Measurements from ENCODE around the gene TMLHE. TPM values are rescaled to one million over a fixed set of nuclear protein-coding genes. Genes with fewer than 3 reads are reported as not detected.
"Not testable (repeated sequence)": the region's sequence is repeated elsewhere in the genome, so short reads cannot be mapped to it uniquely, and the experiment has no call there.

TMLHE gene
- total RNA-seq, 1 donor from 2014 or later = 27.6 TPM

DNA sequence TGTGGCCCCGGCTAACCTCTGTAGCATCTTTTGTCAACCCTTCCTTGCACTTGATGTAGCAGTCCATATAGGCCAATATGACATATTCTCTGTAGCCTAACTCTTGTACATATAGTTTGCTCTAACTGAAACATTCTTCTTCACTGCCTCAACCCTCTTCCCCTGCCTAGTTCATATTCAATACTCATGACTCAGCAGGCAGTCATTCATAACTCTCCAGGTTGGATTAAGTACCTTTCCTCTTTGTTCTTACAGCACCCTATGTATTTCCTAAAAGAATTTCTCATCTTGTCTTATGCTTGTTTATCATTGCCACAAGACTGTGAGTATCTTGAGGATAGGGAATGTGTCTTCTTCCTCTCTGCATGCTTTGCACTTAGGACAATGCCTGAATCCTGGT, 76.9 kb downstream of the TMLHE start:
- Mint-ChIP-seq H3K27ac (no peak overlapping the region), H3K4me3 (no peak overlapping the region), H3K4me1 (no peaks in the 10 kb centered on the region), H3K36me3 (peaks cover 4% of the 10 kb centered on the region), H3K9me3 (peaks cover 4% of the 10 kb centered on the region), H3K27me3 (ENCODE audit: insufficient read depth, low read depth) (peaks cover 3% of the 10 kb centered on the region)
- H3K4me1 ChIP-seq = no peaks in the 10 kb centered on the region
- no peaks in the 10 kb centered on the region for H4K20me1 ChIP-seq (ENCODE audit: low read depth)
- no peaks in the 10 kb centered on the region for H3K27me3 ChIP-seq
- H3K9me3 ChIP-seq (ENCODE audit: low read depth) = no peaks in the 10 kb centered on the region
- no peaks in the 10 kb centered on the region for H3F3A ChIP-seq (ENCODE audit: low read depth)
- H2AFZ ChIP-seq (replicated peaks) = no peak overlapping the region
- H3K9ac ChIP-seq = no peak overlapping the region
- DNase-seq (ENCODE audit: low spot score) = no peak
- H3K4me3 ChIP-seq = no peak overlapping the region
- H3K36me3 ChIP-seq = no peaks in the 10 kb centered on the region
- H3K4me2 ChIP-seq = no peak overlapping the region
- H3K79me2 ChIP-seq (ENCODE audit: low read depth) = no peaks in the 10 kb centered on the region
- H3K27ac ChIP-seq = no peak overlapping the region
- no peak for TF ChIP-seq EZH2phosphoT487 (IDR thresholded peaks at IDR 0.05)
- TF ChIP-seq EZH2 (IDR thresholded peaks at IDR 0.05) = no peak
- TF ChIP-seq CTCF (IDR thresholded peaks at IDR 0.05) = no peak

DNA sequence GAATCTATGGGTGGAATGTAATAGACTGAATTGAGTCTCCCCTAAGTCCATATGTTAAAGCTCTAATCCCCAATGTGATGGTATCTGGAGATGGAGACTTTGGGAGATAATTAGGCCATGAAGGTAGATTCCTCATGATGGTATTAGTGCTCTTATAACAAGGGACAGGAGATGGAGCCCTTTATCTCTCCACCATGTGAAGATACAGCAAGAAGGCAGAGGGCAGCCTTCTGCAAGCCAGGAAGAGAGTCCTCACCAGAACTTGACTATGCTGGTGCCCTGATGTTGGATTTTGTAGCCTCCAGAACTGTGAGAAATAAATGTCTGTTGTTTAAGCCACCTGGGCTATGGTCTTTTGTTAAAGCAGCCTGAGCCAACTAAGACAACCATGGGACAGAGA, 78.0 kb downstream of the TMLHE start:
- TF ChIP-seq EZH2phosphoT487 (IDR thresholded peaks at IDR 0.05) (no peak), EZH2 (IDR thresholded peaks at IDR 0.05) (no peak), CTCF (IDR thresholded peaks at IDR 0.05) (no peak)
- no peak overlapping the region for H3K4me2 ChIP-seq
- Mint-ChIP-seq H3K36me3 (peaks cover 4% of the 10 kb centered on the region), H3K4me1 (no peaks in the 10 kb centered on the region), H3K27me3 (ENCODE audit: insufficient read depth, low read depth) (peaks cover 3% of the 10 kb centered on the region), H3K9me3 (peaks cover 8% of the 10 kb centered on the region), H3K27ac (no peak overlapping the region), H3K4me3 (no peak overlapping the region)
- no peak for DNase-seq (ENCODE audit: low spot score)
- H2AFZ ChIP-seq (replicated peaks) = no peak overlapping the region
- no peak overlapping the region for H3K9ac ChIP-seq
- no peaks in the 10 kb centered on the region for H3K27me3 ChIP-seq
- H3K36me3 ChIP-seq = no peaks in the 10 kb centered on the region
- H4K20me1 ChIP-seq (ENCODE audit: low read depth) = no peaks in the 10 kb centered on the region
- no peak overlapping the region for H3K27ac ChIP-seq
- no peaks in the 10 kb centered on the region for H3K79me2 ChIP-seq (ENCODE audit: low read depth)
- H3K4me1 ChIP-seq = no peaks in the 10 kb centered on the region
- no peaks in the 10 kb centered on the region for H3F3A ChIP-seq (ENCODE audit: low read depth)
- no peaks in the 10 kb centered on the region for H3K9me3 ChIP-seq (ENCODE audit: low read depth)
- H3K4me3 ChIP-seq = no peak overlapping the region

DNA sequence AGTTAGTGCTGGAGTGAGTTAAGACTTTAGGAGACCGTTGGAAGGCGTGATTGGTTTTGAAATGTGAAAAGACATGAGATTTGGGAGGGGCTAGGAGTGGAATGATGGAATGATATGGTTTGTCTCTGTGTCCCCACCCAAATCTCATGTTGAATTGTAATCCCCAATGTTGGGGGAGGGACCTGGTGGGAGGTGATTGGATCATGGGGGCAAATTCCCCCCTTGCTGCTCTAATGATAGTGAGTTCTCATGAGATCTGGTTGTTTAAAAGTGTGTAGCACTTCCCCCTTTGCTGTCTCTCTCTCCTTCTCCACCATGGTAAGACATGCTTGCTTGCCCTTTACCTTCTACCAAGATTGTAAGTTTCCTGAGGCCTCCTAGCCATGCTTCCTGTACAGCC, 85.7 kb downstream of the TMLHE start:
- not testable (repeated sequence) for H3K9ac ChIP-seq; DNase-seq (ENCODE audit: low spot score); H3K4me1 ChIP-seq; H4K20me1 ChIP-seq (ENCODE audit: low read depth); H2AFZ ChIP-seq (replicated peaks); H3K27me3 ChIP-seq; H3K79me2 ChIP-seq (ENCODE audit: low read depth); H3K27me3 Mint-ChIP-seq (ENCODE audit: insufficient read depth, low read depth); H3K4me2 ChIP-seq; H3K27ac ChIP-seq; H3K27ac Mint-ChIP-seq; H3K4me3 Mint-ChIP-seq; H3F3A ChIP-seq (ENCODE audit: low read depth); H3K4me3 ChIP-seq; H3K4me1 Mint-ChIP-seq
- peaks cover 40% of the 10 kb centered on the region for H3K36me3 Mint-ChIP-seq
- H3K9me3 Mint-ChIP-seq = peaks cover 45% of the 10 kb centered on the region
- H3K9me3 ChIP-seq (ENCODE audit: low read depth) = peaks cover 27% of the 10 kb centered on the region
- H3K36me3 ChIP-seq = peaks cover 19% of the 10 kb centered on the region

- H3K9me3 ChIP-seq (ENCODE audit: low read depth) = no peaks in the 10 kb centered on the region
- no peak overlapping the region for H3K27ac Mint-ChIP-seq
- H3K9me3 Mint-ChIP-seq = peaks cover 2% of the 10 kb centered on the region
- no peak overlapping the region for H3K4me2 ChIP-seq
- H3K27me3 Mint-ChIP-seq (ENCODE audit: insufficient read depth, low read depth) = no peaks in the 10 kb centered on the region
- no peak overlapping the region for H2AFZ ChIP-seq (replicated peaks)
- no peaks in the 10 kb centered on the region for H3K36me3 ChIP-seq
- no peaks in the 10 kb centered on the region for H3F3A ChIP-seq (ENCODE audit: low read depth)
- DNase-seq (ENCODE audit: low spot score) = no peak
- H3K36me3 Mint-ChIP-seq = peaks cover 11% of the 10 kb centered on the region
- H3K4me1 Mint-ChIP-seq = no peaks in the 10 kb centered on the region
- H3K4me3 ChIP-seq = no peak overlapping the region
- no peak overlapping the region for H3K27ac ChIP-seq
- no peak overlapping the region for H3K4me3 Mint-ChIP-seq
- H3K4me1 ChIP-seq = no peaks in the 10 kb centered on the region
- no peaks in the 10 kb centered on the region for H3K79me2 ChIP-seq (ENCODE audit: low read depth)
- no peaks in the 10 kb centered on the region for H4K20me1 ChIP-seq (ENCODE audit: low read depth)
- H3K27me3 ChIP-seq = no peaks in the 10 kb centered on the region
- TF ChIP-seq EZH2phosphoT487 (IDR thresholded peaks at IDR 0.05) (no peak), CTCF (IDR thresholded peaks at IDR 0.05) (no peak), EZH2 (IDR thresholded peaks at IDR 0.05) (no peak)
- no peak overlapping the region for H3K9ac ChIP-seq
Observed at GRCh38 chrX:155514225-155514624, 98.5 kb downstream of the TMLHE start.
